ENCODE data around the gene PGF.
"Not testable (repeated sequence)": the region's sequence is repeated elsewhere in the genome, so short reads cannot be mapped to it uniquely, and the experiment has no call there.

PGF gene

DNA sequence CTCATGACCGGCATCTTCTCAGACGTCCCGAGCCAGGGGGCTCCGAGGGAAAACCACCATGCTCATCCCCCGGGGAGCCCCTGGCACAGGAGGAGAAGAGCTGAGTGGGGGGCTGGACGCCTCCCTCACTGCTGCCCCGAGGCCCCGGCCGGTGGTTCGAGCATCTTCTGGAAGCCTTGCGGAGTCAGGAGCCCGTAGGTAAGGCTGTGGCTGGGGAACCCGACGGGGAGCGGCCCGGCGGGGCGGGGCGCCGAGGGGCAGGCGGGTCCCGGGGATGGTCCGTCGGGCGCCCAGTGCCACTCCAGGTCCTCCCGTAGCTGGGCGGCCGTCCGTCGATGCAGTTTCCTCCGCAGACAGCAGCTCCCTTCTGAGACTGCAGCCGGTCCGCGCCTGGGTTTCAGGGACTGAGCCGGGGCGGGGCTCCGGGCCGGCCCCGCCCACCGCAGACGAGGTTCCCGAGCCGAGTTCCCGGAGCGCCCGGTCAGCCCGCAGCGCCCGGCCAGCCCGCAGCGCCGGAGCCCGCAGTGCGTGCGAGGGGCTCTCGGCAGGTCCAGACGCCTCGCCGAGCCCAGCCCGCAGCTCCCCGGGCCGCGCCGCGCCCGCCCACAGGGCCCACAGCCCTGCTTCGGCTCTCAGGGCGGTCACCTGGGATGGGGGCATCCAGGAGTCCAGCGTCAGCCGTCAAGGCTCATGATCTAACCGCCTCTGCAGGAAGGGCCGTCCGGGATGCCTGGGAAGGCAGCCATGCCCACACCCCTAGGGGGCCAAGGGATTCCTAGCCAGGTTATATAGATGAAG, at the start of gene PGF:
Gene PGF, minus strand, starts transcription at position 369 of the 798 bp plus-strand sequence. Its CDS starts 355 bp downstream, at position 14.
- DNase-seq, result peak; percentile 14

DNA sequence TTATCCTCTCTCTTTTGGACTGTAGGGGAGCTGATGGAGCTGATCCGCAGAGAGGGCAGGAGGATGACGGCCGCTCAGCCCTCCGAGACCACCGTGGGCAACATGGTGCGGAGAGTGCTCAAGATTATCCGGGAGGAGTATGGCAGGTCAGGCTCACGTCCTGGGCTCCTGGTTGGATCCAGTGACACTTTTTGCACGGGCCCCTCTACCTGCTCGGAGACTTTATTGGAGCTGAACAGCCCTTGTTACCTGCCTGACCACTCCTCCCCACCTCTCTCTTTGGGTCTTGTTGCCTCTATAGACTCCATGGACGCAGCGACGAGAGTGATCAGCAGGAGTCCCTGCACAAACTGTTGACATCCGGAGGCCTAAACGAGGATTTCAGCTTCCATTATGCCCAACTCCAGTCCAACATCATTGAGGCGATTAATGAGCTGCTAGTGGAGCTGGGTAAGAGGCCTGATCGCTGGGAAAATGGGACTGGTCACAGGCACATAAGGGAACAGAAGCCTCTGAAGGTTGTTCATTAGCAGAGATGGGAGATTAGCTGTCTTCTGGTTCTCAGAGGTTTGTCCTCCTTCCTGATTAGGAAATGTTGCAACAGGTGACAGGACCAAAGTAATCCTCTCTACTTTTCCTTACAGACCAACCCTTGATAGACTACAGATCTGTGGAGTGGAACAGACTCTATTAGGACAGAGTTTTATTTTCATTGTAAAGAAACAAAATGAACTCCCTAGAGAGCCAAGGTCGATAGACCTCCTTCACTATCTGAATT, 48.0 kb upstream of the PGF start:
- DNase-seq, result peak; percentile 13

DNA sequence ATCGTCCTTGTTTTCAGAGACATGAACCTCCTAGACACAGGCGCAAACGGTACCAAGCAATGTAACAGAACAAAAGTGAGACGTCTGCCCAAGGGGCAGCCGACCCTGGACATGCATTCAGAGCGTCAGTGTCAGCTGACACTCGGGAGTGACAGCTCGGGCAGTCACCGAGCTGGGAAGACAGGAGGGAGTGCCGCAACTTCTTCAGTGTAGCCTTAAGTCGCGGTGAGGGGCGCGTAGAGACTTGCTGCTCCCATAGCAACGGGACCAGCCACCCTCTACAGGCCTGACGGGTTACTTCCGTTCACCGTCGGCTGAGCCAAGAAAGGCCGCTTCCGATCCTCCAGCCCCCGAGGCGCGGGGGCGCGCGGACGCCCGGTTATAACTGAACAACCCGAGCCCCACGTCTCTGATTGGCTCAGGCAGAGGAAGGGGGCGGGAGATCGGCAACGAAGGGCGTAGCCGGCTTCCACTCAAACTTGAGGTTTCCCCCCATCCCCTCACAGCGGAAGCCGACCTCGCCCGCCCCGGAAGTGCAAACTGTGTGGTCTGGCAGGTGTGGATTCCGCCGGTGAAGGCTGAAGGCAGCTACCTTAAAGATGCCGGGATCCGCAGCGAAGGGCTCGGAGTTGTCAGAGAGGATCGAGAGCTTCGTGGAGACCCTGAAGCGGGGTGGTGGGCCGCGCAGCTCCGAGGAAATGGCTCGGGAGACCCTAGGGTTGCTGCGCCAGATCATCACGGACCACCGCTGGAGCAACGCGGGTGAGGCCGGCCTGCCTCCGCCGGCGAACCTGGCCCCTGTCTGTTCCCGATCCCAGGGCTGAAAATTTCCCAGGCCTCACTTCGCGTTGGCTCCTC, 47.2 kb upstream of the PGF start, which contains the start of gene EIF2B2:
Gene EIF2B2, plus strand, starts transcription at position 530 of the 858 bp plus-strand sequence. Its CDS starts 70 bp downstream, at position 600.
- DNase-seq, result peak; percentile 99

DNA sequence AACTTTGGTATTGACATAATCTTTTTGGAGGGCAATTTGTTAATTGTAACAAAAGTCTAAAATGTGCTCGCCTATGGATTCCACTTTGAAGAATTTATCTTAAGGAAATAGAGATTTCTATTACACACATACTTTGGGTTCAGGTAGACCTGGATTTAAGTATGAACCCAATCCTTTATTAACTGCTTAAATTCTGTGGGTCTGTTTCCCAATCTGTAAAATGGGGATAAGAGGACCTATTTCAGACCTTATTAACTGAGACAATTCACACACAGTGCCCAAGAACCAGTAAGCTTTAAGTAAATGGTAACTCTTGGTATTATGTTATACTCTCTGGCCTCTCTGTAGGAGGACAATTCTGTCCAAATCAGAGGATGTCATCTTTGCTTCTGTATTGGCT, 46.5 kb upstream of the PGF start:
- no peak for DNase-seq

DNA sequence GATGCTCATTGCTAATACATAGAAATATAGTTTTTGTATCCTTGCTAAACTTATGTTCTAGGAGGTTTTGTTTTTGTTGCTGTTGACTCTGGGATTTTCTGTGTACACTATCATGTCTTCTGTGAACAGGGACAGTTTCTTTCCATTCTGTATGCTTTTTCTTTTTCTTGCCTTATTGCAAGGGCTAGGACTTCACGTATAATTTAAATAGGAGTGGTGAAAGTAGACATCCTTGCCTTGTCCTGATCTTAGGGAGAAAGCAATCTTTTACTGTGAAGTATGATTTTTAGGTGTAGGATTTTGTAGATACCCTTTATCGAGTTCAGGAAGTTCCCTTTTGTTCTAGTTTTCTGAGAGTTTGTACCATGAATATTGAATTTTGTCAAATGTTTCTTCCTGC, 45.9 kb upstream of the PGF start:
- no peak for DNase-seq

DNA sequence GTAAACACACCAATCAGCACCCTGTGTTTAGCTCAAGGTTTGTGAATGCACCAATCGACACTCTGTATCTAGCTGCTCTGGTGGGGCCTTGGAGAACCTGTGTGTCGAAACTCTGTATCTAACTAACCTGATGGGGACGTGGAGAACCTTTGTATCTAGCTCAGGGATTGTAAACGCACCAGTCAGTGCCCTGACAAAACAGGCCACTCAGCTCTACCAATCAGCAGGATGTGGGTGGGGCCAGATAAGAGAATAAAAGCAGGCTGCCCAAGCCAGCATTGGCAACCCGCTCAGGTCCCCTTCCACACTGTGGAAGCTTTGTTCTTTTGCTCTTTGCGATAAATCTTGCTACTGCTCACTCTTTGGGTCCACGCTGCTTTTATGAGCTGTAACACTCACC, 40.4 kb upstream of the PGF start:
- DNase-seq, result not testable (repeated sequence)

DNA sequence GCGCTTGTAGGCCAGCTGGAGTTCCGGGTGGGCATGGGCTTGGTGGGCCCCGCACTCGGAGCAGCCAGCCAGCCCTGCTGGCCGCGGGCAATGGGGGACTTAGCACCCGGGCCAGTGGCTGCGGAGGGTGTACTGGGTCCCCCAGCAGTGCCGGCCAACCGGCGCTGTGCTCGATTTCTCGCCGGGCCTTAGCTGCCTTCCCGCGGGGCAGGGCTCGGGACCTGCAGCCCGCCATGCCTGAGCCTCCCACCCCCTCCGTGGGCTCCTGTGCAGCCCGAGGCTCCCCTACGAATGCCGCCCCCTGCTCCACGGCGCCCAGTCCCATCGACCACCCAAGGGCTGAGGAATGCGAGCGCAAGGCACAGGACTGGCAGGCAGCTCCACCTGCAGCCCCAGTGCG, 38.8 kb upstream of the PGF start:
- not testable (repeated sequence) for DNase-seq

DNA sequence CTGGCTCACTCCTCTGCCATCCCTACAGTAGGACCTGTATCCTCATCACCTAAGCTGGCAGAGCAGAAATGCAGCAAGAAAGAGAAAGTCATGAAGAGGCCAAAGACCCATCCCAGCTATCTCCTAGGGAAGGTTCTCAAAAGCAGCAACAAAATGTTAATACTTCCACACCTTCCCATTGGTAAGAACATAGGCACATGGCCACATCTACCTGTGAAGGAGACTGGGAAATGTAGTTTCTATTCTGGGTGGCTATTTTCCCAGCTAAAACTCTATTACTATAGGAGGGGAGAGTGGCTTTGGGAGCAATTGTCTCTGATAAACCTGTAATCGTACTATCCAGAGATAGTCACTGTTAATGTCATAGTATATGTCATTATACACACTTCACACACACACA, 33.6 kb upstream of the PGF start:
- DNase-seq, result no peak

DNA sequence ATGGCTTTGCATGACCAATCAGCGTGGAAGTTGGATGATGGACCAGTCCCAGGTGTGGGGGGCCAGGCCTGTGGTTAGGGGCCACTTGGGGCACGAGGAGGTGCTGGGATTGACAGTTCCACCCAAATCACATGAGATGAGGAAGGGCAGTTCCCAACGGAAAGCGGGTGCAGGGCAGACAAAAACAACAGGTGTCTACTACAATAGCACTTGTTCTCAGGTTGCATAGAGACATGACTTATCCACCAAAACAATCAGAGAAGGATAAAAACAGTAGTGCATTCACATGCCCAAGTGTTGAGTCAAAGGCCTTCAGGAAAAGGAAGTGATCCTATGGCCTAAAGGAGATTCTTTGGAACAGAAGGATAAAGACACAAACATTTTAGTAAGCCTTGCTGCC, 32.7 kb upstream of the PGF start:
- DNase-seq, result no peak

DNA sequence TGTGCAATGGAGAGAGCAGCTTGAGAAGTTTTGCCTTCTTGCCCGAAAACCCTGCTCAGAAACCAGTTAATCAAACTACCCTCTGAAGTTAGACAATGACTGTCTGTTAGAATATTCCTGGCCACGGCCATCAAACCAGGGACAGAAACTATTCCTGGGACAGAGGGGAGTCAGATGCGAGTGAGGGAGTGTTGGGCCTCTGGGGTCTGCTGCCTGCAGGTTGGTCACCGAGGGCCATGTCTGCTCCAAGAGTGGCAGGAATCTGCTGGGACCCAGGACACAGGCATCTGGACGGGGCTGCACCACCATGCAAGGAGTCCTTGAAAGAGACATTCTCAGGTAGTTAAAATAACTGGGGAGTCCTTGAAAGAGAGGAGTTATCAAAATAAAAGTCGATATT, 30.4 kb upstream of the PGF start:
- no peak for DNase-seq

DNA sequence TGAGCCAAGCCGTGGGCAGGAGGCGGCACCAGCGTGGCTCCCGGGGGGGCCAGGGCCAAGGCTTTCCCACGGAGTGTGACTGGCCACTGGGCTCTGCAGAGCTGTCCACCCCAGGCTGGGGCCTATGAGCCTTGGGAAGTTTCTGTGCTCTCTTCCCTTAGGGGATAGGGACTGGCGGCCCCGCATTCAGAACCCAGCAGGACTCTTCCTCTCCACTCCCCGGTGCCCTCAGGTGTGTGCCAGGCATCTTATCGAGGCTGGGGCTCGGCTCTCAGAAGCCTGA, 29.6 kb upstream of the PGF start:
- no peak for DNase-seq

DNA sequence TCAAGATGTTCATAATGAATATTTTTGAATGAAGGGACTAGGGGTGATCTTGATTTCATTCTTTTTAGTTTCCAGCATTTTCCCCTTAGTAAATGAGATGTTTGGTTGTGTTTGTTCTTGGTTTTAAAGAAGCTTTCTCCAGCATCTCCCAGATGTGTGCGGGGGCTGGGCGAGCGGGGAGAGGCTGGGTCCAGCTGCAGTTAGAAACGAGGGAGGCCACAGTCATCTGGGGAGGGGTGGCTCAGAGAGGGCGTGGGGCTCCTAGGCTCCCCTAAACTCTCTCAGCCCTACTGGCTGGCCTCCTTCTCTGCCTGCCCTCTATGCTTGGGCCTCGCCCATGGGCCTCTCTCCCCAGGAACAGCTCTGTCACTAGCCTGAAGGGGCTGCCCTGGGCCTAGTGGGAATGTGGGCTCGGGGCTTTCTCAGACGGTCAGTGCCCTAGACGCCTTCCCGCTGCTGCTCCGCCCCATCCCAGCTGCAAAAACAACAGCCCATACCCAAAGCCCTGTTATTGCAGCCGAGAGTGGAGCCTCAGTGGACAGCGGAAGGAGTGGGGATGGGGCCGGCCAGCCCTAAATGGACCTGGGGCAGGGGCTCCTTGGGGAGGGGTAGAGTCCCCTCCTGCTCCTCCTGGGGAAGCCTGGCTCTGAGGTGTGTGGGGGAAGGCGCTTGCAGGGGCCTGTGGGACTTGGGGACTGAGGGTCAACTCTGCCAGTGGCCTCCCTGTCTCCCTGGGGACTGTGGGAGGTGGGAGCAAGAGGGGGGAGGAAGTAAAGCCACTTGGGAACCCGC, 29.0 kb upstream of the PGF start:
- DNase-seq, result no peak

DNA sequence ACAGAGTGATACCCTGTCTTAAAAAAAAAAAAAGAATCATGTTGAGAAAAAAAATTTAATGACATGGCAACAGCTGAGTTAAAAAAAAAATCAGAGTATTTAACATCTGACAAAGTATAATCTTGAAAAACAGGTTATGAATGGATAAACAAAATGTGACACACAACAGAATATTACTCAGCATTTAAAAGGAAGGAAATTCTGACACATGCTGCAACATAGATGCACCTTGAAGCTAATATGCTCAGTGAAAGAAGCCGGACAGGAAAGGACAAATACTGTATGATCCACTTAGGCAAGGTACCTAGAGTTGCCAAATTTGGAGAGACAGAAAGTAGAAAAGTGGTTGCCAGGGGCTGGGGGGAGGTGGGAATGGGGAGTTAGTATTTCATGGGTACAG, 27.9 kb upstream of the PGF start:
- DNase-seq, result no peak

DNA sequence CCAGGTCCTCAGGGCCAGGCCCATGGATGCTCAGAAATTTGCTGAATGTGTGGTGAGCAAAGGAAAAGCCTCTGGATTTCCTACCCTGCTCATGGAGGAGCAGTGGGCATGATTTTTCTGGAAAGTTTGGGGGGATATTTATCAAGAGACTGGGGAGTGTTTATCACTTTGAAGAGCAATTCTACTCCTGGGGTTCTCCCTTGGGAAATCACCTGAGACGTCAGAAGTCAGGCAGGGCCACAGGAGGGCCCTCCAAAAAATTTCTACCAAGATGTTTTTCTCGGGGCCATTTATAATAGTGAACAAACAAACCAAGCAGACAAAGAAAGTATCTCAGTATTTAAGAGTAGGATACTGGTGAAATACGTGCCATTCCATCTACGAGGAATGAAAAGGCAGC, 27.3 kb upstream of the PGF start:
- no peak for DNase-seq

DNA sequence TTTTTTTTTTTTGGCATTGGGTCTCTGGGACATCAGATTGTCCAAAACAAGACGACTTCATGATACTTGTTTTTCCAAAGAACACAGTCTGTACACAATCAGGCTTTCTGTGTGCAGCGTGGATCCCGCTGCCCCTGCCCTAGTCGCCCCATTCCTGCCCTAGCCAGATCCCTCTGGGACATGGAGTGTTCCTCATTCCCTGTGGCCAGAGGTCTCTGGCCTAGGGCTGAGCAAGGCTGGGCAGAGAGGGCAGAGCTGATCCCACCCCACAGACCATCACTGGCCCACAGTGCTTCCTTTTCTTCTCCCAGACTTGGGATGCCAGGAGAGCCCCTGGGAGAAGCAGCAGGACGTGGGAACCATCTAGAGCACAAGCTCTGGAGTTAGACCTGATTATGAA, 26.4 kb upstream of the PGF start:
- no peak for DNase-seq

DNA sequence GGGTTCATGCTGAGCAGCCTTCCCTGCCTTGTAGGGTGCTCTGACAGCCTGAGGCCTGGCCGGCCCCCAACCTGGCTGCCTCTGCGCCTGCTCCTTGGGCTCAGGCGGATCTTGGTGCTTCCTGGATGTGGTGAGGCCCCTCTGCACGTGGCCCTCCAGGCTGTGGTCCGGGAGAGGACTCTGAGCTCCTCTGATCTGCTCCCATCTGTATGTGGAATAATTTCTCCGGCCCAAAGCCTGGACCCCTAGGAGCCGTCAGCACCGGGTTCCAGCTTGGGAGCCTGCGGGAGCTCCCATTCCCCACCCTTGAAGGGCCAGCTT, 26.0 kb upstream of the PGF start:
- DNase-seq, result no peak

DNA sequence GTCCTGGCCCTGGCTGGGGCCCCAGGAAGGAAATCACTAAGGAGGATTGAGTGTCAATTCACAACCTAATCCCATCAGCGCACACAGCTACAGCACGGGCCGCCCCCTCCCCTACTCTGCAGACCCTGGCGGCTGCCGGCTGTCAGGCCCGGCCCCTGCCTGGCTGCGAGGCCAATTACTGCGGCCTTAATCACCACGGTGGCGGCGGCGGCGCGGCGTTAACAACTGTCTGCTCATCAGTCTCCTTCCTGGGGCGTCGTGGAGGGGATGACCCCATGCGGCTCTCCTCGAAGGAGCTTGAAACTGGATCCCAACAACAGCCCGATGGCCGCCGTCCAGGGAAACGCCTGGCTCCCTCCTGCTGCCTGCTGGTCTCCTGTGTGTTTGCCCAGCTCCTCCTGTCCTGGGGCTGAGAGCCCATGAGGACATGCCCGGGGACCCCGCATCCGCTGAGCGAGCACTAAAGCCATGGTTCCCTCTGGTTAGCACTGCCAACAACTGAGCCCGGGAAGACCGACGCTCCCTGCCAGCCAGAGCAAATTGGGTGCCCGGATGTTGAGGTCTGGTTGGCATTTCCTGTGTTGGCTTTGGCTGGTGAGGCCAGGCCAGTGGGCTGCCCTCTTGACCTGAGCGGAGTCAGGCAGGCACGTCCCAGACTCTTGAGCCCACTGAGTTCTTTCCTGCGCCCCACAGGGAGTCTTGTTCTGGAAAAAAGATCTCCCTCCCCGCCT, 25.5 kb upstream of the PGF start:
- no peak for DNase-seq

DNA sequence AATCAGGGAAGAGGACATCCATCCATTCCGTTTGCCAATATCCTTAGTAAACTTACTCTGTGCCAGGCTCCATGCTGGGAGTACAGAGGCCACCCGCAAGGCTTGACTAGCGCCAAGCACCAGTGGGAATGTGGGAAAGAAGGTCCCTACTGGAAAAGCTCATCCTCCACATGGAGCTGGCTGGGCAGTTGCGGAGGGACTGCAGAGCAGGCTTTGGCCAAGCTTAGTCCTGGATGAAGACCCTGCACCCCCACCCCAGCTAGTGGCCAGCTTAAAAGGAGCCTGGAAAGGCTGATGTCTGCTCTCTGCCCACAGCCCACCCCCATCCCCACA, 25.0 kb upstream of the PGF start:
- DNase-seq, result no peak

DNA sequence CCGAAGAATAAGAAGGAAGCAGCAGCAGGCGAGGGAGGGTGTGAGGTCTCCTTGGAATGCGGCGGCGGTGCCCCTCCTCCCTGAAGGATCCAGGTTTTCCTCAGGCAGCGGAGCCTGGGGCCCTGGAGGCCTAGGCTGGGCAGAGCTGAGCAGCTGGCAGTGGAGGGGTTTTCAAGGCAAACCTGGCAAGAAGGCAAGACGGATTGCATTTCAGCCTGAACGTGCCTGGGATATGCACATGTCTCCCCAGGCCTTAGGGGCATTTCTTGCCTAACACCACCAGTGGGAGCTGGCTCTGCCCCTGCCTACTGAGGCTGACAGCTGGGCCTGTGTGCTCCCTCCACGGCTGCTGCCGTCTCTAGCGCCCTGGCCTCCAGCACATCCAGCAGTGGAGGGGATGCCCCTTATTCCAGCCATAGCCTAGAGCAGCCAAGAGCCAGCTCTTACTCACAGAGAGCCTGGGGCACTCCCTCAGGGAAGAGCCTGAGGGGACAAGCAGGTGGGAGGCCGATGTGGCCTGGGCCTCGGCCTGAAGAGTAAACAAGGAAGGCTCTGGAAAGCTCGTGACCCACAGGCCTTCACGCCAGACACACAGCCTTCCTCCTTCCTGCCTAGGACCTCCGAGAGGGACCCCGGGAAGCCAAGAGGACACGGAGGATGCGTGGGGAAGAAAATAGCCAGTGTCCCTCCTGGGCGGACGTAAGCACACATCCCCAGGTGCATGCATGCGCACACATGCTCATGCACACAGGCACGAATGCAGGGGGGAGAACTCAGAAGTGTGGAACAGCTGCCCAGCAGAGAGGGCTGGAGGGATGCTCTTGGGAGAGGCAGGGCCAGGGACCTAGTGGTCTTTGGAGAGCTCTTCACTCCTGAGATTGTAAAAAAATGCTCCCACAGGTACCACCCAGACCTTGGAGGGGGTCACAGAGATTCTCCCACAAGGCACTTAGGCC, 24.3 kb upstream of the PGF start:
- no peak for DNase-seq

DNA sequence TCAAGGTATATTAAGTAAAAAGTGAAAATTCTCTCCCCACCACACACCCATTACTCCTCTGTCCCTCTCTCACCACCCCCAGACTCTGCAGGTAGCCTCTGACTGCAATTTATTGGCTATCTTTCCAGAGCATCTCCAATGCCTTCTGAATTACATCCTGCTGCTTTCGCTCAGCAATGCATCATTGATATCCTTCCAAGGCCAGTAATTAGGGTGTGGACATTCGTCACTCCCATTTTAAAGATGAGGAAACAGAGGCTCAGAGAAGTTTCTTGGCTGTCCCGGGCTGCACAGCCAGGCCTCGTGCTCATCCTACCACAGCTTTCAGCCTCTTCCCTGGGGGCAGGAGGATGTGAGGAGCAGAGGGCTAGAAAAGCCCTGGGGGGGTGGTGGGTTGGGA, 23.6 kb upstream of the PGF start:
- DNase-seq, result no peak

DNA sequence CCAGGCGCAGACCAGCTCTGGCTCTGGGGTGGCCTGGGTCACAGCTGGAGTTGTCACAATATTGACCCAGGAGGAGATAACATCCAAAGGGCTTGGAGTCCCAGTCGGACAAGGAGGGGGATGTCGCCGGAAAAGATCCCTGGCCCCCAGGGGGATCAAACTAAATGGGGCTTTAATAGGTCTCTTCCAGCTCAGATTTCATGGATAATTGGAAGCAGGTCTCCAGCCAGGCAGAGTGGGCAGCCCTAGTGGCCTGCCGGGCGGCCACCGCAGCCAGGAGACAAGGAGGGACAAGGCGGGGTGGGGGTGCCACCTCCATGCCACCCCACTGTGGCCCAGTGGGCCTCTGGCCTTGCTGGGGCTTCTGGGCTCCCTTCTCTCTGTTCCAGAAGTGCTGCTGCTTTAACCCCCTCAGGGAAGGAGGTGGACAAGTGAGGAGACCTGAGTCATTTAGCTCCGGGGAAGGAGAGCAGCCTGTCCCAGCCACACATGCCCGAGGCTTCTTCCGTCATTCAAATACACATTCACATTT, 23.1 kb upstream of the PGF start:
- DNase-seq, result no peak

All from activated CD4-positive, alpha-beta T cell treated with anti-CD3 and anti-CD28 coated beads, Interleukin-2, amount 50 U/mL, for 16 hours (primary cell).